ENCODE measurements around the gene AMIGO2.

Gene AMIGO2

DNA sequence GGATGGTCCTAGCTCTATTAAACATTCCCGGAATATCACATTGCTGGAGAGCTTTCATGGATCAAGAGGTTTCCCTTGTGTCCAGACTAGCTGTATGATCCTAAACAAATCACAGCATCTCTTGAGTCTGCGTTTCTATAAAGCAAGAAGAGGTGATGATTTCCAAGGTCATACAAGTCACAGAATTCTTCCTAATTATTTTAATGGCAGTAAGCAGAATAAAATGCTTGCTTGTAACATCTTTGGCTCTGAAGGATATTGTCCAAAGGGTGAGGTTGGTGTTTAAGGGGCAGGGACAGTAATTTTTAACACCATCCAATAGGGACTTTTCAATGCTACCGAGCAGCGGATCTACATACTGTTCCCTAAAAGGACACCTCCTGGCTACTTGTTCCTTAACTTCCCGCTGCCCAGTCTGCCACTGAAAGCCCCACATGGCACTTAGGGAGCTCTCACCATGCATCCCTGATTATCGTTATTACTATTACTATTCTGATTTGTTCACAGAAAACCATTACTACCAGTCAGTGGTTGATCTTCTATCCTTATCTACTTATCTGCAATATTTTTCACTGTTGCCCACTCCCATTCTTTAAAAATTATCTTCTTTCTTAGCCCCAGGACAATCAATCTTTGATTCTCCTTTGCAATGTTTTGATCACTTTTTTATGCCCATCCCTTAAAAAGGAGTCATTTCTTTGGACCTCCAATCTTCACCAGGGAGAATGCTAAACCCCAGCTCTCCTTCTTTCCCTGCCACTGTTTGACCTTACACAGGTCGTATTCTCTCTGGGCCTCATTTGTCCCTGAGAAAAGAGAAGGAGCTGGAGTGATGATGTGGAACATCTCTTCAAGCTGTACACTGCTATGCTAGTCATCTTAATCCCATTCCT lies 4.3 kb downstream of the AMIGO2 start:
- no peak overlapping the region for H3K4me3 ChIP-seq (ENCODE audit: control insufficient read depth, low read depth, low read length)
- TF ChIP-seq, protein P1, sequence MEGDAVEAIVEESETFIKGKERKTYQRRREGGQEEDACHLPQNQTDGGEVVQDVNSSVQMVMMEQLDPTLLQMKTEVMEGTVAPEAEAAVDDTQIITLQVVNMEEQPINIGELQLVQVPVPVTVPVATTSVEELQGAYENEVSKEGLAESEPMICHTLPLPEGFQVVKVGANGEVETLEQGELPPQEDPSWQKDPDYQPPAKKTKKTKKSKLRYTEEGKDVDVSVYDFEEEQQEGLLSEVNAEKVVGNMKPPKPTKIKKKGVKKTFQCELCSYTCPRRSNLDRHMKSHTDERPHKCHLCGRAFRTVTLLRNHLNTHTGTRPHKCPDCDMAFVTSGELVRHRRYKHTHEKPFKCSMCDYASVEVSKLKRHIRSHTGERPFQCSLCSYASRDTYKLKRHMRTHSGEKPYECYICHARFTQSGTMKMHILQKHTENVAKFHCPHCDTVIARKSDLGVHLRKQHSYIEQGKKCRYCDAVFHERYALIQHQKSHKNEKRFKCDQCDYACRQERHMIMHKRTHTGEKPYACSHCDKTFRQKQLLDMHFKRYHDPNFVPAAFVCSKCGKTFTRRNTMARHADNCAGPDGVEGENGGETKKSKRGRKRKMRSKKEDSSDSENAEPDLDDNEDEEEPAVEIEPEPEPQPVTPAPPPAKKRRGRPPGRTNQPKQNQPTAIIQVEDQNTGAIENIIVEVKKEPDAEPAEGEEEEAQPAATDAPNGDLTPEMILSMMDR (IDR thresholded peaks at IDR 0.05; ENCODE audit: control insufficient read depth, insufficient read depth, low read depth, low read length, missing control alignments), result no peak
- no peak for DNase-seq (ENCODE audit: low read depth)

DNA sequence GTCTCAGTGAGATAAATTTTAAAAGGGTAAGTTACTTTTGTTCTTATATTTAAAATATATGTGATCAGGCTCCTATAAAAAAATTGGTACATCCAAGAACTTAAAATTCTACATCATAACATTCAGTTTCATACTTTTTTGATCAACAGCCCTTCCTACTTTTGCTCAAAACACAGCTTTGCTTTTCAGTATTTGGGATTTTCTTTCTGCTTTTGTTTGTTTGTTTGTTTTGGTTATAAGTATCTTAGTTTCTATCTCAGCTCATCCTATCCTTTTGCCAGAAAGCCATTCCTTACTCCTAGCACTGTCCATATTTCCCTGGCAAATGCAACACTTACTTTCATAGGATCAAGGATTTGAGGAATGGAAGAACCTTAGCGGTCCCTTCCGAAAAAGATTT lies 5.0 kb downstream of the AMIGO2 start:
- no peak overlapping the region for H3K4me3 ChIP-seq (ENCODE audit: control insufficient read depth, low read depth, low read length)
- DNase-seq (ENCODE audit: low read depth), result no peak
- TF ChIP-seq, protein P1 (IDR thresholded peaks at IDR 0.05; ENCODE audit: control insufficient read depth, insufficient read depth, low read depth, low read length, missing control alignments), result no peak

DNA sequence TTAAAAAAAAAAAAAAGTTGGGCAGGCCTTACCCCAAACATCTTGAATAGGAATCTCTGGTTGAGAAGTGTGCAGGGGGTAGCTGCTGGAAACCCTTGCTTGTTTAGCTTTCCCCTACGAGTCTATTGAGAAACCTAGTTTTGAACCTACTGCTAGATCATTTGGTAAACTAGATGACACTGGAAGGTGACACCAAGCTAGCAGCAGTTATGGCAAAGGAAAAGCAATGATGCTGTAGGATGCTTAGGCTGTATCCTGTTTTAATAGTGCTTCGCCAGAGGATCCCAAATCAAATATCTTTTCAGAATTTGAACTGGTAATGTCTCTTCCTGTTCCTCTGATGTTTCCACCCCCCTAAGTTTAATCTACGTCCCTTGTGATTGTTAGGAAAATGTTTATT lies 5.8 kb downstream of the AMIGO2 start:
- no peak for DNase-seq (ENCODE audit: low read depth)
- TF ChIP-seq, protein P1 (IDR thresholded peaks at IDR 0.05; ENCODE audit: control insufficient read depth, insufficient read depth, low read depth, low read length, missing control alignments), result no peak
- H3K4me3 ChIP-seq (ENCODE audit: control insufficient read depth, low read depth, low read length), result no peak overlapping the region

DNA sequence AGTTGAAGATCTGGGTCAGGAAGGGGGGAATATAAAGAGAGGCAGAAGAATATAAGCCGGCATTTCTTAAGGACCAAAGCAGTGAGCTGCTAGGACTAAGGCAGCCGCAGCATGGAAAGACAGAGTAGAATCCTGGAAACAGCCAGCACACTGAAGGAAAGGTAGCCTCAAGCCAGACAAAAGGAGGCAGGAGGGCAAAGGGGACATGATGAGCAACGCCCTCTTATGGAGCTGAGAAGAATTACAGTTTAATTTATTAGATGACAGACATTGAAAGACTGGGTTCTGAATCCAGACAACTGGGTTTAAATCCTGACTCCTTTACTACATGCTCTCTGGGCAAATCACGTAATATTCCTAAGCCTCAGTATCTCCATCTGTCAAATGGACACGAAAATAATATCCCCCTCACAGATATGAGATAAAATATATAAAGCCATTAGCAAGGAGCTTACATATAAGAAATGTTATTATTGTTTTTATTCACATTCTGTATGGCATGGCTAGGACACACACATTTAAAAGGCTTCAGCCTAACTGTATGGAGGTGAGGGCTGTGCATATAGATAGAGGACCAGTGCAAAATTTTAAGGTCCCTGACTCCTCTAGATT lies 8.4 kb downstream of the AMIGO2 start:
- H3K4me3 ChIP-seq (ENCODE audit: control insufficient read depth, low read depth, low read length), result no peak overlapping the region
- no peak for DNase-seq (ENCODE audit: low read depth)
- TF ChIP-seq, protein P1 (IDR thresholded peaks at IDR 0.05; ENCODE audit: control insufficient read depth, insufficient read depth, low read depth, low read length, missing control alignments), result peak; percentile 35

DNA sequence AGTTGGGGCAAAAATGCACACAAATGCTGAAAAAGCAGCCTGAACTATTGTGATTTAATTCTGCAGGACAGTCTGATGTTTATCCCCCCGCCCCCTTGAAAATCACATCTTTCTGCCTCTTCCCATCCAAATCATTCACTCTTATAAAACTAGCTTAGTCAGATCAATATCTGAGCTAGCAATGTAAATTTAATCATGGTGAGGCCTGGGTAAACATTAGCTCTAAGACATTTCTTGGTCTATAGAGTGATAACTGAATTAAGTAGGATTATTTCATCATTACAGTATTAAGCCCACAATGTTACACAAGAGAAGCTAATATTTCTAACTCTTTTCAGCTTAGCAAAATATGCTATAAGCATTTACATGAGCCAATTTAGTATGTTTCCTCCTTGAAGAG lies 9.4 kb downstream of the AMIGO2 start:
- TF ChIP-seq, protein P1 (IDR thresholded peaks at IDR 0.05; ENCODE audit: control insufficient read depth, insufficient read depth, low read depth, low read length, missing control alignments), result no peak
- no peak for DNase-seq (ENCODE audit: low read depth)
- H3K4me3 ChIP-seq (ENCODE audit: control insufficient read depth, low read depth, low read length), result no peak overlapping the region

DNA sequence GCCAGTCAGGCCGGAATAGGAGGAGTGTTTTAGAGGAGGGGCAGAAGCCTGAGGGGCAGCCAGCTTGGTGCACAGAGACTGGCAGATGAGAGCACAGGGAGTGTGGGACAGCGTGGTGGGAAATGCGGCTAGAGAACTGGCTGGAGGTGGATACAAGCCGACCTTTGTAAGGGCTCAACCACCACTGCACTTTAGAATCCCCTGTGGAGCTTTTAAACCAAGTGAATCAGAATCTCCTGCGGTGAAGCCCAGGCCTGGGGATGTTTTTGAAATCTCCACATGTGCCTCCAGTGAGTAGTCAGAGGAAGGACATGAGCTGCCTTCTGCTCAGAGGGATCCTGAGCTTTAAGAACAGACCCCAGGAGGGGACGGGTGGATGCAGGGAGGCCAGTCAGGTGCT lies 11.2 kb downstream of the AMIGO2 start:
- no peak overlapping the region for H3K4me3 ChIP-seq (ENCODE audit: control insufficient read depth, low read depth, low read length)
- TF ChIP-seq, protein P1 (IDR thresholded peaks at IDR 0.05; ENCODE audit: control insufficient read depth, insufficient read depth, low read depth, low read length, missing control alignments), result no peak
- DNase-seq (ENCODE audit: low read depth), result peak; percentile 79
